HL-60 (cell line): ENCODE results near the gene RORC.

Experiments used
- DNase-seq, 2 experiments: peaks; one replicate each; pipeline ENCODE4 v3.0.0-alpha.2; 2010 to 2020; ENCODE audit warnings: low read depth in 1 of 2, low spot score in 1 of 2
- H3K27ac ChIP-seq: fragments of 250-450 bp; sonication (Bioruptor Pico); replicated peaks from 2 replicates; pipeline ENCODE4 v1.5.1; 2020; ENCODE audit warnings: mild to moderate bottlenecking, moderate library complexity
- H3K27me3 ChIP-seq: fragments of 250-450 bp; sonication (Bioruptor Pico); 2 replicates; pipeline ENCODE4 v1.5.1; 2021; ENCODE audit warnings: mild to moderate bottlenecking, moderate library complexity; ENCODE audit not compliant: insufficient read depth, poor library complexity, severe bottlenecking
- H3K4me3 ChIP-seq: replicated peaks from 2 replicates; pipeline ENCODE4 v1.5.1; 2011; ENCODE audit warnings: mild to moderate bottlenecking, control low read depth, low read length; ENCODE audit not compliant: insufficient read depth
- GABPA ChIP-seq: IDR thresholded peaks from 2 replicates; pipeline ENCODE4 v1.6.1; 2012; ENCODE audit warnings: low read depth
- POLR2AphosphoS5 ChIP-seq: IDR thresholded peaks from 2 replicates; pipeline ENCODE4 v1.6.1; 2012; ENCODE audit warnings: low read depth
- SPI1 ChIP-seq: IDR thresholded peaks from 2 replicates; pipeline ENCODE4 v1.6.1; 2012; ENCODE audit warnings: low read depth, mild to moderate bottlenecking, borderline replicate concordance
- TF ChIP-seq, protein P1 (sequence below): IDR thresholded peaks from one replicate; pipeline ENCODE4 v1.5.1; 2011; ENCODE audit warnings: low read length, control low read depth, inconsistent platforms; ENCODE audit not compliant: insufficient read depth
- TF ChIP-seq, protein P2 (sequence below): IDR thresholded peaks from 2 replicates; pipeline ENCODE4 v1.6.1; 2012; ENCODE audit warnings: low read depth; ENCODE audit not compliant: insufficient replicate concordance

Gene RORC

GRCh38 chr1:151803915-151804314 is 27.7 kb downstream of the RORC start:
- H3K4me3 ChIP-seq, result no peak overlapping the region
- TF ChIP-seq, protein P1, sequence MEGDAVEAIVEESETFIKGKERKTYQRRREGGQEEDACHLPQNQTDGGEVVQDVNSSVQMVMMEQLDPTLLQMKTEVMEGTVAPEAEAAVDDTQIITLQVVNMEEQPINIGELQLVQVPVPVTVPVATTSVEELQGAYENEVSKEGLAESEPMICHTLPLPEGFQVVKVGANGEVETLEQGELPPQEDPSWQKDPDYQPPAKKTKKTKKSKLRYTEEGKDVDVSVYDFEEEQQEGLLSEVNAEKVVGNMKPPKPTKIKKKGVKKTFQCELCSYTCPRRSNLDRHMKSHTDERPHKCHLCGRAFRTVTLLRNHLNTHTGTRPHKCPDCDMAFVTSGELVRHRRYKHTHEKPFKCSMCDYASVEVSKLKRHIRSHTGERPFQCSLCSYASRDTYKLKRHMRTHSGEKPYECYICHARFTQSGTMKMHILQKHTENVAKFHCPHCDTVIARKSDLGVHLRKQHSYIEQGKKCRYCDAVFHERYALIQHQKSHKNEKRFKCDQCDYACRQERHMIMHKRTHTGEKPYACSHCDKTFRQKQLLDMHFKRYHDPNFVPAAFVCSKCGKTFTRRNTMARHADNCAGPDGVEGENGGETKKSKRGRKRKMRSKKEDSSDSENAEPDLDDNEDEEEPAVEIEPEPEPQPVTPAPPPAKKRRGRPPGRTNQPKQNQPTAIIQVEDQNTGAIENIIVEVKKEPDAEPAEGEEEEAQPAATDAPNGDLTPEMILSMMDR, result no peak
- TF ChIP-seq GABPA (no peak), SPI1 (no peak), POLR2AphosphoS5 (no peak)
- TF ChIP-seq, protein P2, sequence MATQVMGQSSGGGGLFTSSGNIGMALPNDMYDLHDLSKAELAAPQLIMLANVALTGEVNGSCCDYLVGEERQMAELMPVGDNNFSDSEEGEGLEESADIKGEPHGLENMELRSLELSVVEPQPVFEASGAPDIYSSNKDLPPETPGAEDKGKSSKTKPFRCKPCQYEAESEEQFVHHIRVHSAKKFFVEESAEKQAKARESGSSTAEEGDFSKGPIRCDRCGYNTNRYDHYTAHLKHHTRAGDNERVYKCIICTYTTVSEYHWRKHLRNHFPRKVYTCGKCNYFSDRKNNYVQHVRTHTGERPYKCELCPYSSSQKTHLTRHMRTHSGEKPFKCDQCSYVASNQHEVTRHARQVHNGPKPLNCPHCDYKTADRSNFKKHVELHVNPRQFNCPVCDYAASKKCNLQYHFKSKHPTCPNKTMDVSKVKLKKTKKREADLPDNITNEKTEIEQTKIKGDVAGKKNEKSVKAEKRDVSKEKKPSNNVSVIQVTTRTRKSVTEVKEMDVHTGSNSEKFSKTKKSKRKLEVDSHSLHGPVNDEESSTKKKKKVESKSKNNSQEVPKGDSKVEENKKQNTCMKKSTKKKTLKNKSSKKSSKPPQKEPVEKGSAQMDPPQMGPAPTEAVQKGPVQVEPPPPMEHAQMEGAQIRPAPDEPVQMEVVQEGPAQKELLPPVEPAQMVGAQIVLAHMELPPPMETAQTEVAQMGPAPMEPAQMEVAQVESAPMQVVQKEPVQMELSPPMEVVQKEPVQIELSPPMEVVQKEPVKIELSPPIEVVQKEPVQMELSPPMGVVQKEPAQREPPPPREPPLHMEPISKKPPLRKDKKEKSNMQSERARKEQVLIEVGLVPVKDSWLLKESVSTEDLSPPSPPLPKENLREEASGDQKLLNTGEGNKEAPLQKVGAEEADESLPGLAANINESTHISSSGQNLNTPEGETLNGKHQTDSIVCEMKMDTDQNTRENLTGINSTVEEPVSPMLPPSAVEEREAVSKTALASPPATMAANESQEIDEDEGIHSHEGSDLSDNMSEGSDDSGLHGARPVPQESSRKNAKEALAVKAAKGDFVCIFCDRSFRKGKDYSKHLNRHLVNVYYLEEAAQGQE, result no peak
- peaks cover 9% of the 10 kb centered on the region for H3K27me3 ChIP-seq
- no peak overlapping the region for H3K27ac ChIP-seq
- no peak for DNase-seq

DNA sequence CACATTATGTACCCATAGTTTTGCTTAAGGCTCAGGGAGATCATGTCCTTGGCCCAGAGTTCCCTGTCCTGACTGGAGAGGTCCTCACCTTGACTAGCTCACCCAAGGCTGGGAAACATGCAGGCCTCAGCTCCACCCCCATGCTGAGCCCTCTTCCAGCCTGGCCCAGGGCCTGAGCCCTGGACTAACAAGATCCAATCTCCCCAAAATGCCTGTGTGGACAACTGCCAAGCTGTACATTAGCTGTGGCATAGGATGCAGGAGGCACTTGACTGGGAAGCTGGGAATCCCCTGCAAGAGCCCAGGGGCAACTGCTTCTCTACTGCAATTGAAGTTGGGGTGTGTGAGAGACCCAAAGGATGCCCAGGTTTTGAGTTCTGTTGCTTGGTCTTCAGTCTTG is 28.4 kb downstream of the RORC start:
- peaks cover 9% of the 10 kb centered on the region for H3K27me3 ChIP-seq
- TF ChIP-seq SPI1, result no peak
- TF ChIP-seq POLR2AphosphoS5, result no peak
- TF ChIP-seq, protein P1, result no peak
- no peak for TF ChIP-seq GABPA
- TF ChIP-seq, protein P2, result no peak
- DNase-seq, result no peak
- no peak overlapping the region for H3K4me3 ChIP-seq
- H3K27ac ChIP-seq, result no peak overlapping the region

DNA sequence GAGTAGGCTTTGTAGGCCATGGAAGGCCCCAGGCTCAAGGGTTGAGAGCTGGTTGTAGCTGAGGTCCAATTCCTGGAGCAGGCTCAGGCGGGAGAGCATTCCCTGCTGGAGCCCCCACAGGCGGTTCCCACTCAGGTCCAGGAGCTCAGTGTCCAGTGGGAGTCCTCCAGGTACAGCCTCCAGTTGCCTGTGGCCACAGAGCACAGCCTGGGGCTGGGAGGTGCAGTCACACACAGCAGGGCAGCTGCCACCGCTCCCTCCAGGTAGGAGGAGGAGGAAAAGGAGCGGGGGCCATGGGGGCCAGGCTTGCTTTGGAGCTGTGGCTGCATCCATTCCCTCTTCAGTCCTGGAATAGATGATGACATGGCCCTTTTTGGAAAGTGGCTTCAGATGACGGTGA is 29.2 kb downstream of the RORC start:
- TF ChIP-seq, protein P2, result no peak
- no peak for TF ChIP-seq GABPA
- TF ChIP-seq, protein P1, result no peak
- peaks cover 9% of the 10 kb centered on the region for H3K27me3 ChIP-seq

More for the DNA sequence above, 29.2 kb downstream of the RORC start:
- DNase-seq, result no peak
- H3K4me3 ChIP-seq, result no peak overlapping the region
- no peak overlapping the region for H3K27ac ChIP-seq
